ENCODE measurements around the gene PTPRN2.

DNA sequence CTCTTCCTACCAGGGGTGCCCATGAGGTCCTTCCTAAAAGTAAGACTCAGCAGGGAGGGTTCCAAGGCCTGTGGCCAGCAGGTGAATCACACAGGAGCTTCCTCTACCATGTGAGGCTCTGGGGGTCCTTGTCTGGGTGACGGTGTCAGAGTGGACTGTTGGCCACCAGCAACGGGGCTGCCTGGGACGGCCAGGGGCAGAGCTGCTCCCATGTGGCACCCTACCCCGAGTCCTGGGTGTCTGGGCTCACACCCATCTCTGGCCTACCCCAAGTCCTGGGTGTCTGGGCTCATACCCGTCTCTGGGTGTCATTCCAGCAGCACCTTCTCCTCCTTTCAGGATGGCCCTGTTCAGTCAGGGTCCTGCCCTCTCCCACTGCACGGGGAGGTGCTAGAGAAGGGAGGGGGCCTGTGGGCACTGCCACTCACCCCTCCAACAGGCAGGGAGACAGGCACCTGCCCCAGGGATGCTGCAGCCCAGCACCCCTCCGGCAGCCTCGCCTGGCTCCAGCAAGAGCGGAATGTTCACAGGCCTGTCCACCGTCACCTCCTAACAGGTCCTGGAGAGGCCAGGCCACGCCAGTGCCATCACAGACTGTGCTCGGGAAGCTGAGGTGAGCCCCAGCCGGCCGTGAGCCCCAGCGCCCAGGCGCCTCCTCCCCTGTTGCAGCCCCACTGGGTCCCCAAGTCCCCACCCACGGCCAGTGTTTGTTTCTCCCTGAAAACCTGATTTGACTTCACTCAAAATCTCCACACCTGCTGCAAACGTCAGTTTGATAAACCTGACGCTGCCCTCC, 143.7 kb downstream of the PTPRN2 start:
- TF ChIP-seq, protein P1, sequence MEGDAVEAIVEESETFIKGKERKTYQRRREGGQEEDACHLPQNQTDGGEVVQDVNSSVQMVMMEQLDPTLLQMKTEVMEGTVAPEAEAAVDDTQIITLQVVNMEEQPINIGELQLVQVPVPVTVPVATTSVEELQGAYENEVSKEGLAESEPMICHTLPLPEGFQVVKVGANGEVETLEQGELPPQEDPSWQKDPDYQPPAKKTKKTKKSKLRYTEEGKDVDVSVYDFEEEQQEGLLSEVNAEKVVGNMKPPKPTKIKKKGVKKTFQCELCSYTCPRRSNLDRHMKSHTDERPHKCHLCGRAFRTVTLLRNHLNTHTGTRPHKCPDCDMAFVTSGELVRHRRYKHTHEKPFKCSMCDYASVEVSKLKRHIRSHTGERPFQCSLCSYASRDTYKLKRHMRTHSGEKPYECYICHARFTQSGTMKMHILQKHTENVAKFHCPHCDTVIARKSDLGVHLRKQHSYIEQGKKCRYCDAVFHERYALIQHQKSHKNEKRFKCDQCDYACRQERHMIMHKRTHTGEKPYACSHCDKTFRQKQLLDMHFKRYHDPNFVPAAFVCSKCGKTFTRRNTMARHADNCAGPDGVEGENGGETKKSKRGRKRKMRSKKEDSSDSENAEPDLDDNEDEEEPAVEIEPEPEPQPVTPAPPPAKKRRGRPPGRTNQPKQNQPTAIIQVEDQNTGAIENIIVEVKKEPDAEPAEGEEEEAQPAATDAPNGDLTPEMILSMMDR (conservative IDR thresholded peaks at IDR 0.05 in 1 of 2, IDR thresholded peaks at IDR 0.05 in 1 of 2; ENCODE audit: extremely low read depth in 1 of 2, insufficient read depth in 1 of 2, low read depth in 1 of 2, low read length in 2 of 2) = no peak
- TF ChIP-seq EZH2 (IDR thresholded peaks at IDR 0.05; ENCODE audit: borderline replicate concordance, low read length) = no peak

All from mammary epithelial cell (primary cell).